Ramos (cell line): ENCODE measurements around the gene EPHB2.

Experiments
- in situ Hi-C: fragments of 300-500 bp; cut with MboI; formaldehyde crosslinking; loops from one replicate; pipeline ENCODE4 v1.14.3; 2022; ENCODE audit warnings: low sequenced_read_pairs; ENCODE audit not compliant: unreplicated experiment

EPHB2 gene

GRCh38 chr1:22872981-22873664, 162.5 kb downstream of the EPHB2 start:
- in situ Hi-C loops, result no loop called here

GRCh38 chr1:22874785-22875184, 164.1 kb downstream of the EPHB2 start:
- in situ Hi-C loops, result no loop called here

DNA sequence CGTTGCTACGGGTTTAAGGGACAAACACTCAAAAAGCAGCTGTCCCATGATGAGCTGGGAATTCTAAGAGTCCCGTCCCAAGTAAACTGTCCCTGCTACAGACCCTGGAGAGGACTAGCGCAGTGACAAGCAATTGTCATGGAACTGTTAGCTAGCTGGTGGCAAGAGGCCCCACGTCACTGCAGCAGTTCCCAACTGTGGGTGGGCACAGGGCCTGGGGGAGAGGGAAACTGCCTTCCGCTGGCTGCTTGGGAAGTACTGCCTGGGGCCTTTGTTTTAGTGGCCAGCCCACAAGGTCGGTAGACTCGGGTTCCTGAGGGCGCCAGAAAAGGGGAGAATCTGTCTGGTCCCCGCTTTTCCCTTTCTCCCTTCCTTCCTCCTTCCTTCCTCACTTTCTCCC, 164.6 kb downstream of the EPHB2 start:
- in situ Hi-C loops, result no loop called here

DNA sequence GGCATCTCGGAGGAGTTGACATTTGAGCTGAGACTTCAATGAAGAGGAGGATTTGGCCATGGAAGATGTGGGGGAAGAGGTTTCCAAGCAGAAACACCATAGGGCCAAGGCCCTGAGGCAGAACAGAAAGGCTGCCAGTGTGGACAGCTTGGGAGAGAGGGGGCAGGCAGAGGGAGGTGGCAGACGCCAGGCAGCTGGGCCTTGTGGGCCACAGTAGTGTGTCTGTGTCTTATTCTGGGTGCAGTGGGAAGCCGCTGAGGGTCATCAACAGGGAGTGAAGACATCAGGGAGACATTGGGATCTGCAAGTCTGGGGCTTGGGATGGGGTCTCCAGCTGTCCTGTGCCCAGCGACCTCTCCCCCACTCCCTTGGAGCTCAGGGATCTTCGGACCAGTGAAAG, 165.2 kb downstream of the EPHB2 start:
- in situ Hi-C loops, result no loop called here

GRCh38 chr1:22876359-22877111, 165.9 kb downstream of the EPHB2 start:
- in situ Hi-C loops, result no loop called here

DNA sequence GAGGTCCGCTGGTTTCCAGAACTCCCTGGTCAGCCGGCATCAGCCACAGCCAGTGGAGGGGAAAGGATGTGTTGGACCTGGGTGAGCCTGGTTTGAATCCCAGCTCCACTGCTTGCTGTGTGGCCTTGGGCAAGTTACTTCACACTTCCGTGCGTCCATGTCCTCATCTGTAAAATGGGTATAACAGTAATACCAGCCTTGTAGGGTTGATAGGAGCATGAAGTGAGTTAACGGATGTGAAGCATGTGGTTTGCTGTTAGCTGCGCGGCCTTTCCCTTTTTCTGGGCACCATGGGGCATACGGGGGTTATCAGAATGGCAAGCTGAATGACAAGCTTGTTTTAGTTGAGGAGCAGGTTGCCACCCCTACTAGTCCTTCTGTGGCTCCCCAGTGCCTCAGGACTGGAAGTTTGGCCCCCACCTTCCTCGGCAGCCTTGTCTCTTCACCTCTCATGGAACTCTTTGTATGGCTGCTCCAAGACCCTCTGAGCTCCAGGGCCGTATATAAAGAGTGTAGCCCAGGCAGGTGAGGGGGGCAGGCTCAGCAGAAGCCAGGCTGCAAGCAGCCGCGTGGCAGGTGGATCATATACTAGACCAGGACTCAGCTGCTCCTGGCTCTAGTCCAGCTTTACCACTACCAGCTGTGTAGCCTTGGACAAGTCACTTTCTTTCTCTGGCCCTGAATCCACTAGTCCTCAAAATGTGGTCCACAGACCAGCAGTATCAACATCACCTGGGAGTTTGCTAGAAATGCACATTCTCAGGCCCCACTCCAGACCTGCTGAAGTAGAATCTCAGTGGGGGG, 166.7 kb downstream of the EPHB2 start:
- in situ Hi-C loops, result no loop called here

DNA sequence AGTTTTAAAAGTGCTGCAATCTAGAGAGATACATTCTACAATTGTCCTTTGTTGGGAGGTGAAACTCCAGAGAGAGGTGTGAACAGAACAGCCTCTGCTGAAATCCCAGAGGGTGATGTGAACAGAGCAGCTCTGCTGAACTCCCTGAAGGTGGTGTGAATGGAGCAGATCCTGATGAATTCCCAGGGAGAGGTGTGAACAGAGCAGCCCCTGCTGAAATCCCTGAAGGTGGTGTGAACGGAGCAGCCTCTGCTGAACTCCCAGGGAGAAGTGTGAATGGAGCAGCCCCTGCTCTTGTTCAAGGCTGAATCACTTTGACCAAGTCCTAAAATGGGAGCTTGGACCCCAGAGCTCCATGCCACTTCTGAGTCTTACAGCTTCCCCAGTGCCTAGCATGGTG, 167.3 kb downstream of the EPHB2 start:
- in situ Hi-C loops, result no loop called here

GRCh38 chr1:22878626-22879025, 168.0 kb downstream of the EPHB2 start:
- in situ Hi-C loops, result no loop called here

DNA sequence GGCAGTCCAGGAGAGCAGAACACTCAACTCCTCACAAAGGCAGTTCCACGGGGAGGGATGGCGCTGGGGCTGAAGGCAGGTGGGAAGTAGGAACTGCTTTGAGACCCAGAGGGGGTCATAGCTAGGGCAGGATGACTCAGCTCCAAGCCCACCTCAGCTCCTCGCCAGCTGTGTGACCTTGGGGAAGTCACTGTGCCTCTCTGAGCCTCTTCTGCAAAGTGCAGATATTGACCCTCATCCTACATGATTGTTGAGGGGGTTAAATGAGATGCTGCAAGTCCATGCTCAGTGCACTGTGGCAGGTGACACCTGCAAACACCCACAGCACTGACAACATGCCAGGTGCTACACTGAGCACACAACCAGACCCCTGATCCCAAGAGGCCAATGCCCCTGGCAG, 168.8 kb downstream of the EPHB2 start:
- in situ Hi-C loops, result no loop called here

GRCh38 chr1:22880174-22880601, 169.5 kb downstream of the EPHB2 start:
- in situ Hi-C loops, result no loop called here

DNA sequence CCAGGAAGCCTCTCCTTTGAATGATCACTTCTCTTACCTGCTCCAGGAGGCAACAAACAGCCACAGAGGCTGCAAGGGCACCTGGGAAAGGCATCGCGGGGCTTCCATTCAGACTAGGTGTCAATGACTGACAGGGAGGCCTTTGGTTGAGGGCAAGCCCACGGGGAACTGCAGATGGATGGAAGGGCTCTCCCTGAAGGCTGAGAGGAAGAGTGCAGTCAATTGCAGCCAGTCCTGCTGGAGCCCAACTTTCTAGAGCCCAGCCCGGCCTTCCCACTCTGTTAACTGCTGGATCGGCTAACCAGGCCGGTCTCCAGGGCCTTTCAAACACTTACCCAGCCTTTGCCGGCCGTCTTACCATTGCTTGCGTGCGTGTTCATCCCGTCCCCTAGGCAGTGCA, 172.8 kb downstream of the EPHB2 start:
- in situ Hi-C loops, result no loop called here

GRCh38 chr1:22884806-22885530, 174.3 kb downstream of the EPHB2 start:
- in situ Hi-C loops, result no loop called here

GRCh38 chr1:22886211-22886610, 175.6 kb downstream of the EPHB2 start:
- in situ Hi-C loops, result no loop called here

DNA sequence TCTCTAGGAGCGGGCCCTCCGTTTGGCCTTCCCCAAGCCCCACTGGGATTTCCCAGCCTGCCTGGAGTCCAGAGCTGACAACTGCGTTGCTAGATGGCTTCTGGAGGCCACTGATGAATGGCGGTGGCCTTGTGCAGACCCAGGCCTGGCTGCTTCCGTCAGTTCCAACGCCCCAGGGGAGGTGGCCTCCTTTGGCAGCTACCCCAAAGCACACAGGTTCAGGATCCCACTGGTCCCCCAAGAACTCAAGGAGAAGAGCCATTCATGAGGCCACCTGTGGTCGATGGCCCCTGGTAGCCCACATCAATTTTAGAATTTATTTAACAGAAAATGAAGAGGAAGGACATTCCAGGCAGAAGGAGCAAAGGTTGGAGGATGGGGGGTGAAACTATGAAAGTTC, 176.9 kb downstream of the EPHB2 start:
- in situ Hi-C loops, result no loop called here

DNA sequence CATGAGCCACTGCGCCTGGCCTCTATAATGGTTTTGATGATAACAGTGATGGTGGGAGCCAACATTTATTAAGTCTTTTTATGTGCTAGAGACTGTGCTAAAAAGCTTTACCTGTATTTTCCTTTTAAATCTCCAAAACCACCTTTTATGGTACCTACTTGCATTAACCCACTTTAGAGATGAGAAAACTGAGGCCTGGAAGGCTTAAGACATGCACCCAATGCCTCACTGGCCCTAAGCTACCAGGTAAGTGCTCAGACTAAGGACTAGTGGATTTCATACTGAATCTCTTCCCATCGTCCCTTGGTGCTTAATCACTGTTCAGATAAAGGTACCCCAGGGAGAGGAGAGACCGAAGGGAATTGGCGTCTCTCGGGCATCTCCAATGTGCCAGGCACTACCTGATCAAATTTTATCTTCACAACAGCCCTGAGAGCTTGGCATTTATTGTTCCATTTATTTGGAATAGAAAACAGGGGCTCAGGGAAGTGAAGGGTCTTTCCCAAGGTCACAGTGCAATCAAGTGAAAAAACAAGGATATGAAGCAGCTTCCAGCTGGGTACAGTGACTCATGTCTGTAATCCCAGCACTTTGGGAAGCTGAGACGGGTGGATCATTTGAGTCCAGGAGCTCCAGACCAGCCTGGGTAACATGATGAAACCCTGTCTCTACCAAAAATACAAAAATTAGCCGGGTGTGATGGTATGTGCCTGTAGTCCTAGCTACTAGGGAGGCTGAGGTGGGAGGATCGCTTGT, 177.9 kb downstream of the EPHB2 start:
- in situ Hi-C loops, result no loop called here

GRCh38 chr1:22889213-22889827, 178.7 kb downstream of the EPHB2 start:
- in situ Hi-C loops, result no loop called here

DNA sequence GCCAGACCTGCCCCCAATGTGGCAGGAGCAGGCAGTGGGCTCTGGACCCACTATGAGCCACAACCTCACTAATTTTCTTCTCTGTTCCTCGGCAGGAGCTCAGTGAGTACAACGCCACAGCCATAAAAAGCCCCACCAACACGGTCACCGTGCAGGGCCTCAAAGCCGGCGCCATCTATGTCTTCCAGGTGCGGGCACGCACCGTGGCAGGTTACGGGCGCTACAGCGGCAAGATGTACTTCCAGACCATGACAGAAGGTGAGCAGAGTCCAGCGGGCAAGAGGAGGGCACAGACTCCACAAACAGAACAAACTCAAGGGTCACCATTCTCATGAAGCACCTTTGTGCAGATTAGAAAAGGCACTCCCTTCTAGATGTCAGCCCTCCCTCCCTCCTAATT, 182.2 kb downstream of the EPHB2 start:
- in situ Hi-C loops, result no loop called here

DNA sequence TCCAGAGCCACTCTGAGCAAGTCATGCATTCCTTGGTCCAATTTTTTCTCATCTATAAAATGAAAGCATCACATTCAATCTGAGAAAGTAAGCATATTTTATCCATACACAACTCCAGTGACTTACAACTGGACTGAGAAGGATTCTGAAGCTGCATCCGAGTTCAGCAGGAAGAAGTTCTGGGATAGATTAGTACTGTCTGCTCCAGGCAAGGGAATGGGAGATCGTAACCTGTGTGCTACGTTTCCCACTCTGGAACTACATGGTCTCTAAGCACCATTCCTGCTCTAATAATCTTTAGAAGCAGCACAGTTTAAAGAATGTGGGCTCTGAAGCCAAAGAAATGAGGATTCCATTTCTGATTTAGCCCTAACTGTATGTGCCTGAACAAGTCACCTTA, 182.7 kb downstream of the EPHB2 start:
- in situ Hi-C loops, result no loop called here

- in situ Hi-C loops, result no loop called here
Observed at GRCh38 chr1:22895357-22895756, 184.7 kb downstream of the EPHB2 start.
